HG03039 (cell line): ENCODE measurements around the gene C12orf42.

ENCODE experiments used
- ATAC-seq: cut with Tn5 transposase; IDR thresholded peaks from one replicate; pipeline ENCODE4 v1.9.1; 2021; ENCODE audit warnings: mild to moderate bottlenecking, moderate library complexity; ENCODE audit not compliant: unreplicated experiment

C12orf42 gene

DNA sequence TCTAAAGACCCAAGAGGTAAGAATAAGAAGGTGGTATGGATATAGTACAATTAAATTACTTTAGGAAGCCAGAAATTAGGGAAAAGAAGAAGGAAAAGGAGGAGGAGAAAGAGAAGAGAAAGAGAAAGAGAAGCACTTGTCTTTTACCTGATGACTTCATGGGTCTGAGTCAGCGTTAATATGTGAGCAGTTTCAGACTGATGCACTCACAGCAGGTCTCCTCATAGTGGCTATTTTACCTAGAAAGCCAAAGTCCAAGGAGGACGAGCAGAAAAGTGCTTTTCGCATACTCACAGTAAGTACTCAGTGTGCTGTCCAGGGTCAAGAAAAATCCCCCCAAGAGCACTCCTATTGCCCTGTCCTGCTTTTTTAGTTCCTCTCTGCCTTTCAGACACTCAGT is 222.1 kb downstream of the C12orf42 start:
- no peak for ATAC-seq

DNA sequence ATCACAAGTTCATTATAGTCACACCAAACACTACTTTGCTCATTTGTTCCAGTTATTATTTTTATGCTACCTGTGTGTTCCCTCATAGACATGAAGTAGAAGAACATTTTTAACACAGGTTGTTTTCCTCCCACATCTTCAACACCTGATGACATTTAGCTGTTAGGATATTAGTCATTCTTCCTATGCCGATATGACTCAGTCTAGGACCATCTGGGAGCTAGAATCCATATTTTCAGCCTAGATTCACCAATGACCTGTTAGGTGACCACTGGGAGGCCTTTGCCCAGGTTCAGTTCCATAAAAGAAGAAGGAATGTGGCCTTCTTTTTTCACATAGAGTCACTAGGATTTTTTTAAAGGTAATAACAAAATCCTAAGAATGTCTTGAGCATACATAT is 222.8 kb downstream of the C12orf42 start:
- ATAC-seq = no peak

DNA sequence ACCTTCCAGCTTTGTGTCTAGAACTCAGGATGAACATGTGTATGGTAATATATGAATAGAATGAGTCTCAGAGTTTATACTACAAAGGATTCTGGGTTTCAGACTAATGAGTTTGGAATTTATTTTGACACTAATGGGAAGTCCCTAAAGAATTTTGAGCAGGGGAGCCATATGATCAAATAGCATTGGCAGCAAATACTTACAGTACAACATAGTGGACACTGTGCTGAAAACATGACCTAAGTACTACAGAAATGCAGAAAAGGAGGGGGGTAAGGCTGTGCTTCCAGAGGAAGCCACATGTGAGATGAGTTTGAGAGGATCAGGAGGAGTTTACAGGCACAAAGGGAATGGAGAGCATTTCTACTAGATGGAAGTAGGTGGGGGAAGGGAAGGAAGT is 225.8 kb downstream of the C12orf42 start:
- no peak for ATAC-seq

DNA sequence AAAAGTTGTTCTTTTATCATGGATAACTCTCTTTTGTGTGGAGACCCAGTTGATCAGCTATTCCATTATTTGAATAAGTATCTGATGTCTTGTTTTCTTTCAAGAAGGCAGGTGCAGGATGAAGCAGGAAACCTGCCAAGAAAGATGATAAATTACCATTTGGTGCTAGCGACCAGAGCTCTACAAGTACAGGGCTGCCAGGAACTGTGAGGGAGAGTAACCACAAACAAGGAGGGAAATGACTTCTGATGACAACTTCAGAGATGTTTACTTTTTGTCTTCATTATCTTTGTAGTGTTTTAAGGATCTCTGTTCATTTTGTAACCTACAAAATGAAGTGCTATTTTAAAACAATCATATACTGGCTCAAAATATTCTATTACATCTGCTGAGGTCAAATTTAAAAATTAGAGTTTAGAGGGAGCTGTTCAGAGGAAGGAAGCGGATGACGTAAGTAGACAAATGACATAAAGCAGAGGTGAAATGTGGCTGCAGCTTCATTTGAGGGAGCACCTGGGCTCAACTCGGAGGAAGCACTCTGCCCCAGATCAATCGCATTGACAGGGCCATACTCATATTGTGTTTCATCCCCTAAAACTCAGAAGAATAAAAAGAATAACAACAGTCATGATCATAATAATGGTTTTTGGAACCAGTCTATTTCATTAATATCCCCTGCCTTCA is 226.8 kb downstream of the C12orf42 start:
- no peak for ATAC-seq

DNA sequence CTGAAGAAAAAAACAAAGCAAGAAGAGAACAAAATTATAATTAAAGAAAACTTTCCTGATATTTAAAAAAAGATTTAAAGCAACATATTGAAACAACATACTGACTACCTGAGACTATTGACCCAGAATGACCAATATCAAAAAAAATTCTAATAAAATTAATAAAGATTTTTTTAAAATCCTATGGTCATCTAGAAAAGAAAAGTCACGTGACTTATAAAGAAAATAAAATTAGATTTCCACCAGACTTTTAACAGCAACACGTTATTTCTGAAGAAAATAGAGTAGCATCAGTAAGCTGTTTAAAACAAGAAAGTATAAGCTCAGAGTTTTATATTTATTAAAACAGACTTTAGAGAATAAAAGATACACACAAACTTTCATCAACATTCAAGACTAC is 238.0 kb downstream of the C12orf42 start:
- no peak for ATAC-seq
